C4-2B (cell line): ENCODE data around the gene PPIB.

Experiments
- H3K27ac ChIP-seq: fragments of 450-650 bp; 2 replicates; pipeline ENCODE4 v1.5.1; 2017
- CTCF ChIP-seq: fragments of 450-650 bp; conservative IDR thresholded peaks from 2 replicates; pipeline ENCODE4 v1.5.1; 2017; ENCODE audit warnings: mild to moderate bottlenecking
- ZFX ChIP-seq: fragments of 450-650 bp; IDR thresholded peaks from 2 replicates; pipeline ENCODE4 v1.6.1; 2017

PPIB gene

GRCh38 chr15:64156652-64157331 lies 6.0 kb downstream of the PPIB start:
- no peak overlapping the region for H3K27ac ChIP-seq
- no peak for TF ChIP-seq ZFX

GRCh38 chr15:64155802-64156651 lies 6.8 kb downstream of the PPIB start:
- no peak for TF ChIP-seq CTCF
- no peak for TF ChIP-seq ZFX
- no peak overlapping the region for H3K27ac ChIP-seq

- H3K27ac ChIP-seq = peak overlapping the region; percentile 31
- TF ChIP-seq CTCF (peak; percentile 99), ZFX (no peak)
Measured at GRCh38 chr15:64153480-64154367, 9.1 kb downstream of the PPIB start.

- no peak overlapping the region for H3K27ac ChIP-seq
- TF ChIP-seq CTCF = no peak
- no peak for TF ChIP-seq ZFX
Measured at GRCh38 chr15:64152507-64153387, 10.1 kb downstream of the PPIB start.

- peak within 1 kb of the TSS; percentile 32 for H3K27ac ChIP-seq
- TF ChIP-seq ZFX (no peak), CTCF (no peak)
Measured at GRCh38 chr15:64151727-64152506, 10.9 kb downstream of the PPIB start, which contains the start of gene SNX22. TSS of gene SNX22 (plus strand) at chr15:64151731. CDS start at chr15:64151776, 45 bp downstream.

GRCh38 chr15:64149893-64150578 lies 12.8 kb downstream of the PPIB start:
- TF ChIP-seq ZFX (no peak), CTCF (no peak)
- H3K27ac ChIP-seq = no peak overlapping the region
